Superior temporal gyrus (tissue), 1 donor: Measurements from ENCODE around the gene LYSMD1.

Experiments used
- DNase-seq: peaks from one replicate; pipeline ENCODE4 v3.0.0-alpha.2; 2016; ENCODE audit errors: extremely low spot score

The LYSMD1 gene

GRCh38 chr1:151142411-151143056 is 23.2 kb downstream of the LYSMD1 start:
- no peak for DNase-seq

- no peak for DNase-seq
Measured at GRCh38 chr1:151137789-151138188, 27.9 kb downstream of the LYSMD1 start.

- no peak for DNase-seq
Measured at GRCh38 chr1:151135433-151136385, 30.0 kb downstream of the LYSMD1 start.

- no peak for DNase-seq
Measured at GRCh38 chr1:151134991-151135390, 30.7 kb downstream of the LYSMD1 start.

- DNase-seq = no peak
Measured at GRCh38 chr1:151134396-151134795, 31.3 kb downstream of the LYSMD1 start.

- DNase-seq = no peak
Measured at GRCh38 chr1:151133018-151133806, 32.5 kb downstream of the LYSMD1 start.

- DNase-seq = no peak
Measured at GRCh38 chr1:151132335-151133017, 33.2 kb downstream of the LYSMD1 start.

- DNase-seq = no peak
Measured at GRCh38 chr1:151131701-151132334, 33.9 kb downstream of the LYSMD1 start.

- DNase-seq = peak; percentile 66
Measured at GRCh38 chr1:151130987-151131586, 34.6 kb downstream of the LYSMD1 start.

- no peak for DNase-seq
Measured at GRCh38 chr1:151128800-151129199, 36.9 kb downstream of the LYSMD1 start.

GRCh38 chr1:151124763-151125403 is 40.8 kb downstream of the LYSMD1 start:
- no peak for DNase-seq

GRCh38 chr1:151113877-151114276 is 51.8 kb downstream of the LYSMD1 start:
- DNase-seq = no peak
